HEK293 (cell line): Measurements from ENCODE around the gene SLC26A11.
A peak's percentile ranks its signal among the peaks of the same experiment; 100 is the strongest.

ENCODE experiments used
- CTCF ChIA-PET: fragments of 350-600 bp; formaldehyde crosslinking; extraction: SDS; loops from one replicate; lab custom pipeline; 2021; ENCODE audit warnings: antibody characterized with exemption; lab: Yijun Ruan, JAX
- POLR2A ChIA-PET: fragments of 300-600 bp; formaldehyde crosslinking; extraction: SDS; loops from one replicate; lab custom pipeline; 2020; ENCODE audit warnings: antibody characterized with exemption, inconsistent platforms; lab: Yijun Ruan, JAX
- H3K27ac ChIP-seq: fragments of 200-500 bp; sonication (Bioruptor generic); 2 replicates; pipeline ENCODE4 v1.5.1; 2014; ENCODE audit warnings: low read depth, low read length, control low read depth, inconsistent platforms; ENCODE audit errors: extremely low read depth
- H3K36me3 ChIP-seq, 2 experiments: fragments of 200-500 bp in 1 of 2; sonication (Bioruptor generic) in 1 of 2; 1 replicate in 1 of 2; 2 replicates in 1 of 2; pipeline ENCODE4 v1.5.1; 2014 to 2017; ENCODE audit warnings: inconsistent platforms in 2 of 2, low read length in 2 of 2; ENCODE audit not compliant: control insufficient read depth in 2 of 2, insufficient read depth in 1 of 2
- H3K4me1 ChIP-seq: fragments of 200-500 bp; sonication (Bioruptor generic); 2 replicates; pipeline ENCODE4 v1.5.1; 2014; ENCODE audit warnings: mild to moderate bottlenecking, low read length, inconsistent platforms; ENCODE audit not compliant: control insufficient read depth, insufficient read depth
- H3K4me3 ChIP-seq: 2 replicates; pipeline ENCODE4 v1.5.1; 2011; ENCODE audit warnings: low read depth, mild to moderate bottlenecking, control low read depth, low read length, moderate library complexity
- H3K9me3 ChIP-seq: fragments of 200-500 bp; sonication (Bioruptor generic); 2 replicates; pipeline ENCODE4 v1.5.1; 2014; ENCODE audit warnings: low read depth, low read length, inconsistent platforms; ENCODE audit not compliant: control insufficient read depth, insufficient read depth
- GFI1B ChIP-seq: fragments of 450-650 bp; formaldehyde crosslinking; IDR thresholded peaks from 2 replicates; pipeline ENCODE4 v1.5.1; 2016; ENCODE audit warnings: missing biosample characterization, missing genetic modification characterization
- KLF1 ChIP-seq: fragments of 450-650 bp; formaldehyde crosslinking; IDR thresholded peaks from 2 replicates; pipeline ENCODE4 v1.5.1; 2016; ENCODE audit warnings: missing biosample characterization, missing genetic modification characterization
- RBAK ChIP-seq: fragments of 450-650 bp; formaldehyde crosslinking; IDR thresholded peaks from 2 replicates; pipeline ENCODE4 v1.5.1; 2016; ENCODE audit warnings: missing biosample characterization, missing genetic modification characterization
- SCRT1 ChIP-seq: fragments of 450-650 bp; formaldehyde crosslinking; IDR thresholded peaks from 2 replicates; pipeline ENCODE4 v1.5.1; 2016; ENCODE audit warnings: missing biosample characterization, missing genetic modification characterization, borderline replicate concordance
- SP2 ChIP-seq: fragments of 450-650 bp; formaldehyde crosslinking; IDR thresholded peaks from 2 replicates; pipeline ENCODE4 v1.5.1; 2016; ENCODE audit warnings: missing biosample characterization, missing genetic modification characterization
- WT1 ChIP-seq: fragments of 450-650 bp; formaldehyde crosslinking; IDR thresholded peaks from 2 replicates; pipeline ENCODE4 v1.5.1; 2016; ENCODE audit warnings: missing biosample characterization, missing genetic modification characterization
- ZBTB8A ChIP-seq: fragments of 450-650 bp; formaldehyde crosslinking; IDR thresholded peaks from 2 replicates; pipeline ENCODE4 v1.5.1; 2016; ENCODE audit warnings: missing biosample characterization, missing genetic modification characterization
- ZNF16 ChIP-seq: fragments of 450-650 bp; formaldehyde crosslinking; IDR thresholded peaks from 2 replicates; pipeline ENCODE4 v1.5.1; 2016; ENCODE audit warnings: low read depth, missing biosample characterization, missing genetic modification characterization
- ZNF221 ChIP-seq: fragments of 450-650 bp; formaldehyde crosslinking; IDR thresholded peaks from 2 replicates; pipeline ENCODE4 v1.5.1; 2017; ENCODE audit warnings: missing biosample characterization, missing genetic modification characterization, borderline replicate concordance
- ZNF280C ChIP-seq: fragments of 450-650 bp; formaldehyde crosslinking; IDR thresholded peaks from 2 replicates; pipeline ENCODE4 v1.5.1; 2016; ENCODE audit warnings: missing biosample characterization, missing genetic modification characterization
- ZNF311 ChIP-seq: fragments of 450-650 bp; formaldehyde crosslinking; IDR thresholded peaks from 2 replicates; pipeline ENCODE4 v1.5.1; 2017; ENCODE audit warnings: missing biosample characterization, missing genetic modification characterization, borderline replicate concordance
- ZNF362 ChIP-seq: fragments of 450-650 bp; formaldehyde crosslinking; IDR thresholded peaks from 2 replicates; pipeline ENCODE4 v1.5.1; 2016; ENCODE audit warnings: missing biosample characterization, missing genetic modification characterization
- ZNF596 ChIP-seq: fragments of 450-650 bp; IDR thresholded peaks from 2 replicates; pipeline ENCODE4 v1.5.0; 2018; ENCODE audit warnings: missing biosample characterization, mild to moderate bottlenecking, missing genetic modification characterization, moderate library complexity
- ZNF776 ChIP-seq: fragments of 450-650 bp; formaldehyde crosslinking; IDR thresholded peaks from 2 replicates; pipeline ENCODE4 v1.5.0; 2017; ENCODE audit warnings: missing biosample characterization, missing genetic modification characterization, borderline replicate concordance
- ZSCAN23 ChIP-seq: fragments of 450-650 bp; formaldehyde crosslinking; IDR thresholded peaks from 2 replicates; pipeline ENCODE4 v1.5.1; 2016; ENCODE audit warnings: missing biosample characterization, missing genetic modification characterization
- ZXDB ChIP-seq: fragments of 450-650 bp; formaldehyde crosslinking; IDR thresholded peaks from 2 replicates; pipeline ENCODE4 v1.5.1; 2016; ENCODE audit warnings: missing biosample characterization, missing genetic modification characterization
- TF ChIP-seq, protein P1 (sequence below): fragments of 450-650 bp; formaldehyde crosslinking; optimal IDR thresholded peaks from 2 replicates; pipeline ENCODE3; 2016; ENCODE audit warnings: missing biosample characterization, mild to moderate bottlenecking, missing genetic modification characterization
- TF ChIP-seq, protein P2 (sequence below): fragments of 450-650 bp; formaldehyde crosslinking; IDR thresholded peaks from 2 replicates; pipeline ENCODE4 v1.5.1; 2017; ENCODE audit warnings: missing biosample characterization, missing genetic modification characterization

The SLC26A11 gene

DNA sequence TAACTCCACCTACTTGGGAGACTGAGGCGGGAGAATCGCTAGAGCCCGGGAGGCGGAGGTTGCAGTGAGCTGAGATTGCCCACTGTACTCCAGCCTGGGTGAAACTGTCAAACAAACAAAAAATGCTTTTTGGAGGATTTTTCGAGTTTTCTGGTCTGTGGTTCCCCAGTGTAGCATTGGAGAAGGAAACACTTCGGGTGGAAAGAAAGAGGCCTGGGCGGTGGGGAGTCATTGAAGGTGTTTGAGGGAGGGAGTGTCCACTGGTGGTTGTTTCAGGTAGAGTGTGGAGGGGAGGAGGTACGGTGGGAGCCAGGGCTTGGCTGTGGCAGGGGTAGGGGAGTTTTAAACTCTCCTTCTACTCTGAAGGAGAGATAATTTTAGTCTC lies 41.7 kb downstream of the SLC26A11 start:
- Histone ChIP-seq H3K9me3 (no peaks in the 10 kb centered on the region), H3K36me3 (peaks cover 7 to 25% of the 10 kb centered on the region in 2 experiments; a peak in 2 of 3 replicates), H3K4me3 (peak overlapping the region; percentile 75), H3K27ac (no peak overlapping the region), H3K4me1 (peaks cover 6% of the 10 kb centered on the region)
- ChIA-PET CTCF (no interaction called here), POLR2A (interaction anchor here (0.6 to 1.1 kb wide), 2 partner anchors 26 to 42 kb away, joined by 3 to 4 read pairs; no protein-coding TSS in a partner anchor)
- TF ChIP-seq ZNF221 (tag by site-specific recombination) (no peak), ZNF776 (tag by site-specific recombination) (no peak), WT1 (tag by site-specific recombination) (0 out of 2 replicates have a peak, but pooled peaks have one; percentile 8), RBAK (no peak), ZXDB (tag by site-specific recombination) (no peak), ZNF16 (tag by site-specific recombination) (peak; percentile 97)

DNA sequence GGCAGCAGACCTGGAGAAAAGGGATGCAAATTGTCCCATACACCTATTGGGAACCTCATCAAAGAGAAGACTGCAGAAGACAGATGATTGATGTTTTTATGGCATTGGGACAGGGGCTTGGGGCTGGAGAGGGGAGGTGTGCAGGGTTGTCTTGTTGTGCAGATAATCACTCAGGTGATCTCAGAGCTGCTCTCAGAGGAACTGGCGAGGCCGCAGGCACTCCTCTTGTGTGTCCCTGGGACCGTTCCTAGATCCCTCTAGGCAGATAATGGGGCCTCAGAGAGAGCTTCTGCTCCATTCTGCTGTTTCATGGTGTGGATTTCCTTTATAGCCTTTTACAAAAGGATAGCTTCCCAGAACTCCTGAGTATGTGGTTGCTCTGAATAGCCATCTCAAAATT lies 42.1 kb downstream of the SLC26A11 start:
- TF ChIP-seq ZNF362 (tag by site-specific recombination) (no peak), ZNF280C (tag by site-specific recombination) (no peak), RBAK (no peak), ZBTB8A (no peak), ZSCAN23 (tag by site-specific recombination) (no peak), ZNF596 (tag by site-specific recombination) (no peak), SCRT1 (no peak), KLF1 (tag by site-specific recombination) (no peak), GFI1B (no peak), ZNF311 (no peak), SP2 (tag by site-specific recombination) (no peak)
- TF ChIP-seq, protein P1, sequence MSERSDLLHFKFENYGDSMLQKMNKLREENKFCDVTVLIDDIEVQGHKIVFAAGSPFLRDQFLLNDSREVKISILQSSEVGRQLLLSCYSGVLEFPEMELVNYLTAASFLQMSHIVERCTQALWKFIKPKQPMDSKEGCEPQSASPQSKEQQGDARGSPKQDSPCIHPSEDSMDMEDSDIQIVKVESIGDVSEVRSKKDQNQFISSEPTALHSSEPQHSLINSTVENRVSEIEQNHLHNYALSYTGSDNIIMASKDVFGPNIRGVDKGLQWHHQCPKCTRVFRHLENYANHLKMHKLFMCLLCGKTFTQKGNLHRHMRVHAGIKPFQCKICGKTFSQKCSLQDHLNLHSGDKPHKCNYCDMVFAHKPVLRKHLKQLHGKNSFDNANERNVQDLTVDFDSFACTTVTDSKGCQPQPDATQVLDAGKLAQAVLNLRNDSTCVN (tag by site-specific recombination): no peak
- TF ChIP-seq, protein P2, sequence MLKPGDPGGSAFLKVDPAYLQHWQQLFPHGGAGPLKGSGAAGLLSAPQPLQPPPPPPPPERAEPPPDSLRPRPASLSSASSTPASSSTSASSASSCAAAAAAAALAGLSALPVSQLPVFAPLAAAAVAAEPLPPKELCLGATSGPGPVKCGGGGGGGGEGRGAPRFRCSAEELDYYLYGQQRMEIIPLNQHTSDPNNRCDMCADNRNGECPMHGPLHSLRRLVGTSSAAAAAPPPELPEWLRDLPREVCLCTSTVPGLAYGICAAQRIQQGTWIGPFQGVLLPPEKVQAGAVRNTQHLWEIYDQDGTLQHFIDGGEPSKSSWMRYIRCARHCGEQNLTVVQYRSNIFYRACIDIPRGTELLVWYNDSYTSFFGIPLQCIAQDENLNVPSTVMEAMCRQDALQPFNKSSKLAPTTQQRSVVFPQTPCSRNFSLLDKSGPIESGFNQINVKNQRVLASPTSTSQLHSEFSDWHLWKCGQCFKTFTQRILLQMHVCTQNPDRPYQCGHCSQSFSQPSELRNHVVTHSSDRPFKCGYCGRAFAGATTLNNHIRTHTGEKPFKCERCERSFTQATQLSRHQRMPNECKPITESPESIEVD: no peak
- Histone ChIP-seq H3K36me3 (peaks cover 7 to 26% of the 10 kb centered on the region in 2 experiments; a peak in 2 of 3 replicates), H3K4me1 (peaks cover 6% of the 10 kb centered on the region), H3K4me3 (no peak overlapping the region), H3K27ac (no peak overlapping the region), H3K9me3 (no peaks in the 10 kb centered on the region)
- ChIA-PET POLR2A (interaction anchor here (1.1 kb wide), 1 partner anchor 43 kb away, joined by 4 read pairs; no protein-coding TSS in a partner anchor), CTCF (no interaction called here)
